Measurements from ENCODE around the gene DCDC2C. TPM values are rescaled to one million over a fixed set of nuclear protein-coding genes. Genes with fewer than 3 reads are reported as not detected.

DCDC2C gene
- total and polyA plus RNA-seq, 2 donors (not counting 1 experiment from before 2014, with no cell fraction given), result not detected

- no peak for DNase-seq (ENCODE audit: low read depth in 2 of 2)
- Histone ChIP-seq H3K9ac (ENCODE audit: insufficient read depth, low read length) (no peak overlapping the region), H4K20me1 (ENCODE audit: control insufficient read depth, extremely low read depth, insufficient read depth, low read length) (no peaks in the 10 kb centered on the region)
Observed at GRCh38 chr2:3677436-3677835, 25.9 kb upstream of the DCDC2C start.

GRCh38 chr2:3678212-3678611 is 25.2 kb upstream of the DCDC2C start:
- DNase-seq (ENCODE audit: low read depth in 2 of 2), result no peak
- Histone ChIP-seq H4K20me1 (ENCODE audit: control insufficient read depth, extremely low read depth, insufficient read depth, low read length) (no peaks in the 10 kb centered on the region), H2AFZ (ENCODE audit: low read length) (no peak overlapping the region), H3K4me3 (replicated peaks in 1 of 4; ENCODE audit: control extremely low read depth in 1 of 4, insufficient read depth in 1 of 4, low read depth in 3 of 4, low read length in 4 of 4) (no peak overlapping the region), H3K27ac (ENCODE audit: insufficient read depth, low read length) (no peak overlapping the region), H3K4me2 (ENCODE audit: extremely low read depth, insufficient read depth, low read length) (no peak overlapping the region), H3K36me3 (ENCODE audit: control insufficient read depth, insufficient read depth, low read length) (no peaks in the 10 kb centered on the region), H3K9ac (ENCODE audit: insufficient read depth, low read length) (no peak overlapping the region), H3K79me2 (ENCODE audit: control insufficient read depth, insufficient read depth, low read length) (no peaks in the 10 kb centered on the region), H3K27me3 (ENCODE audit: control insufficient read depth, insufficient read depth, low read length) (no peaks in the 10 kb centered on the region), H3K9me3 (ENCODE audit: control insufficient read depth, insufficient read depth, low read depth, low read length) (no peaks in the 10 kb centered on the region), H3K4me1 (ENCODE audit: control insufficient read depth, extremely low read depth, insufficient read depth, low read length) (no peaks in the 10 kb centered on the region)
- no peak for TF ChIP-seq CTCF (conservative IDR thresholded peaks at IDR 0.05 in 1 of 2, IDR thresholded peaks at IDR 0.05 in 1 of 2; ENCODE audit: low read depth in 1 of 2, low read length in 2 of 2)
- TF ChIP-seq EZH2 (IDR thresholded peaks at IDR 0.05; ENCODE audit: low read length, missing control alignments), result no peak

More at GRCh38 chr2:3677436-3677835, 25.9 kb upstream of the DCDC2C start:
- H3K36me3 ChIP-seq (ENCODE audit: control insufficient read depth, insufficient read depth, low read length), result no peaks in the 10 kb centered on the region
- no peak overlapping the region for H3K27ac ChIP-seq (ENCODE audit: insufficient read depth, low read length)
- H2AFZ ChIP-seq (ENCODE audit: low read length), result no peak overlapping the region
- H3K79me2 ChIP-seq (ENCODE audit: control insufficient read depth, insufficient read depth, low read length), result no peaks in the 10 kb centered on the region
- no peak overlapping the region for H3K4me3 ChIP-seq (replicated peaks in 1 of 4; ENCODE audit: control extremely low read depth in 1 of 4, insufficient read depth in 1 of 4, low read depth in 3 of 4, low read length in 4 of 4)
- no peaks in the 10 kb centered on the region for H3K4me1 ChIP-seq (ENCODE audit: control insufficient read depth, extremely low read depth, insufficient read depth, low read length)
- no peaks in the 10 kb centered on the region for H3K27me3 ChIP-seq (ENCODE audit: control insufficient read depth, insufficient read depth, low read length)
- H3K4me2 ChIP-seq (ENCODE audit: extremely low read depth, insufficient read depth, low read length), result no peak overlapping the region
- no peak for TF ChIP-seq CTCF (conservative IDR thresholded peaks at IDR 0.05 in 1 of 2, IDR thresholded peaks at IDR 0.05 in 1 of 2; ENCODE audit: low read depth in 1 of 2, low read length in 2 of 2)
- no peak for TF ChIP-seq EZH2 (IDR thresholded peaks at IDR 0.05; ENCODE audit: low read length, missing control alignments)
- no peaks in the 10 kb centered on the region for H3K9me3 ChIP-seq (ENCODE audit: control insufficient read depth, insufficient read depth, low read depth, low read length)

- no peaks in the 10 kb centered on the region for H3K9me3 ChIP-seq (ENCODE audit: control insufficient read depth, insufficient read depth, low read depth, low read length)
- no peaks in the 10 kb centered on the region for H4K20me1 ChIP-seq (ENCODE audit: control insufficient read depth, extremely low read depth, insufficient read depth, low read length)
- DNase-seq (ENCODE audit: low read depth in 2 of 2), result no peak
- H3K4me3 ChIP-seq (replicated peaks in 1 of 4; ENCODE audit: control extremely low read depth in 1 of 4, insufficient read depth in 1 of 4, low read depth in 3 of 4, low read length in 4 of 4), result no peak overlapping the region
- H3K36me3 ChIP-seq (ENCODE audit: control insufficient read depth, insufficient read depth, low read length), result no peaks in the 10 kb centered on the region
- no peak overlapping the region for H3K4me2 ChIP-seq (ENCODE audit: extremely low read depth, insufficient read depth, low read length)
- no peak overlapping the region for H3K9ac ChIP-seq (ENCODE audit: insufficient read depth, low read length)
- H2AFZ ChIP-seq (ENCODE audit: low read length), result no peak overlapping the region
- no peaks in the 10 kb centered on the region for H3K4me1 ChIP-seq (ENCODE audit: control insufficient read depth, extremely low read depth, insufficient read depth, low read length)
- no peaks in the 10 kb centered on the region for H3K79me2 ChIP-seq (ENCODE audit: control insufficient read depth, insufficient read depth, low read length)
- no peaks in the 10 kb centered on the region for H3K27me3 ChIP-seq (ENCODE audit: control insufficient read depth, insufficient read depth, low read length)
- H3K27ac ChIP-seq (ENCODE audit: insufficient read depth, low read length), result no peak overlapping the region
- no peak for TF ChIP-seq EZH2 (IDR thresholded peaks at IDR 0.05; ENCODE audit: low read length, missing control alignments)
- TF ChIP-seq CTCF (conservative IDR thresholded peaks at IDR 0.05 in 1 of 2, IDR thresholded peaks at IDR 0.05 in 1 of 2; ENCODE audit: low read depth in 1 of 2, low read length in 2 of 2), result no peak
Observed at GRCh38 chr2:3679180-3679579, 24.2 kb upstream of the DCDC2C start.

All from fibroblast of lung (primary cell).